HG02759 (cell line): Measurements from ENCODE around the gene PRAF2.
A peak's percentile ranks its signal among the peaks of the same experiment; 100 is the strongest.

Experiments used
- ATAC-seq: cut with Tn5 transposase; IDR thresholded peaks from one replicate; pipeline ENCODE4 v1.9.1; 2021; ENCODE audit warnings: mild to moderate bottlenecking, moderate library complexity; ENCODE audit not compliant: unreplicated experiment

The PRAF2 gene

GRCh38 chrX:49075347-49075746, 1.5 kb upstream of the PRAF2 start:
- ATAC-seq = no peak

- no peak for ATAC-seq
These were observed 1.1 kb downstream of the PRAF2 start for GRCh38 chrX:49072712-49073095.

DNA sequence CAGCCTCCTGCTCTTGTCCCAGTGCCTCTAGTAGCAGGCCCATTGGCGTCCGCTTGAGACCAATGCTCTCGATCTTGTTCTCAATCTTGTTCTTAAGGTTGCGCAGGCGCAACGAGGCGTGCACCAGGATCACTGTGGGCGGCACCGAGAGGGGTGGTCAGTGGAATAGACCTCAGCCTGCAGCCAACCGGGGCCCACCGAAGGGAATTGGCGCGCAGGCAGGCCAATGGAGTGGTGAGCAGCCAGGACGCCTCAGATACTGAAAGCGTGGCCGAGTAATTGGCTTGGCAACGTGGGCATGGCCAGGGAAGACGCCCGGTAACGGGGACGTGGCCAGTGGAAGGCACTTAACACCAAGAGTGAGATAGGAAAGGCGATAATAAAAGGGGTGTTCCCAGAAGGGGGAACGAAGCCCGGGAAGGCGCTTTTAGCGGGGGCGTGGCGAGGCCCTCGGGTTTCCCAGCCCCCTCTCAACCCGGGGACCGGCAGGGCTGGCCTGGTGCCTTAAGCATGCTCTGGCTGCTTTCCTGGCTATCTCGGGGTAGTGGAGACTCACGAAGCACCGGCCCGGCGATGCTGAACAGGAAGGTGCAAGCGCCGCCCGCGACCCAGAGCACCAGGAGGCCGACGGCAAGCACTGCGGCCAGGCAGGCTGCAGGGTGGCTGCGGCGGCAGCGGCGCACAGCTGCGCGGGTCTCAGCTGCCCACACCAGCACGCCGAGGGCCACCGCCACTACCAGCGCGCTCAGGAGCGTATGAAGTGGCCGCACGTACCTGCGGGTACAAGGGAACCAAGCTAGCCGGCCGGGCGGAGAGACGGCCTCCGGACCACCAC, 1.7 kb downstream of the PRAF2 start:
- no peak for ATAC-seq

GRCh38 chrX:49070988-49071387, 2.8 kb downstream of the PRAF2 start:
- no peak for ATAC-seq

DNA sequence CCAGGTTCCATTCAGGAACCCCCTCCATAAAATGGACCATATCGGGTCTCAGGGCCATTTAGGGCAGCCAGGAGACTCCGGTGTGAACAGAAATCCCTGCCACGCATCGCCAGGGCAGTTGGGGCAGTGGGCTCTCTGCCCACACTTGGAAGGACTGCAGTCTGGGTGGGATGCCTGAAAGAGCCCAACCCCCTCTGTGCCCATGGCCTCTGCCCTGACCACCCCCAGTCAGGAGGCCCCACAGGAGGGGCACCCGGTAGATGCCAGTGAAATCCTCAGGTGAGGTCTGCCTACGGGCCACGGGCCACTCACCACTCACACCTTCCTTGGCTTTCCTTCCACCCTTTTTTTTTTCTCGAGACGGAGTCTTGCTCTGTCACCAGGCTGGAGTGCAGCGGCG, 4.8 kb downstream of the PRAF2 start:
- ATAC-seq = no peak

DNA sequence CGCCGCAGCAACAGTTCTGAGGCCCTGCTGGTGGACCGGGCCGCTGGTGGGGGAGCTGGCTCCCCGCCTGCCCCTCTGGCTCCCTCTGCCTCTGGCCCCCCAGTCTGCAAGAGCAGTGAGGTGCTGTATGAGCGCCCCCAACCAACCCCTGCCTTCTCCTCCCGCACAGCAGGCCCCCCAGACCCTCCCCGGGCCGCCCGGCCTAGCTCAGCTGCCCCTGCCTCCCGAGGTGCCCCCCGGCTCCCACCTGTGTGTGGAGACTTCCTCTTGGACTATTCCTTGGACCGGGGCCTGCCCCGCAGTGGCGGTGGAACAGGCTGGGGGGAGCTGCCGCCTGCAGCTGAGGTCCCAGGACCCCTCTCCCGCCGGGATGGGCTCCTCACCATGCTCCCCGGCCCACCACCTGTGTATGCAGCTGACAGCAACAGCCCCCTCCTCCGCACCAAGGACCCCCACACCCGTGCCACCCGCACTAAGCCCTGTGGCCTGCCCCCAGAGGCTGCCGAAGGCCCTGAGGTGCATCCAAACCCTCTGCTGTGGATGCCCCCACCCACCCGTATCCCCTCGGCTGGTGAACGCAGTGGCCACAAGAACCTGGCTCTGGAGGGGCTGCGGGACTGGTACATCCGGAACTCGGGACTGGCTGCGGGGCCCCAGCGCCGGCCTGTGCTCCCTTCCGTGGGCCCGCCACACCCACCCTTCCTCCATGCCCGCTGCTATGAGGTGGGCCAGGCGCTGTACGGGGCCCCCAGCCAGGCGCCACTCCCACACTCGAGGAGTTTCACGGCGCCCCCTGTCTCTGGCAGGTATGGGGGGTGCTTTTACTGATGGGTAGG, 6.3 kb downstream of the PRAF2 start:
- no peak for ATAC-seq

DNA sequence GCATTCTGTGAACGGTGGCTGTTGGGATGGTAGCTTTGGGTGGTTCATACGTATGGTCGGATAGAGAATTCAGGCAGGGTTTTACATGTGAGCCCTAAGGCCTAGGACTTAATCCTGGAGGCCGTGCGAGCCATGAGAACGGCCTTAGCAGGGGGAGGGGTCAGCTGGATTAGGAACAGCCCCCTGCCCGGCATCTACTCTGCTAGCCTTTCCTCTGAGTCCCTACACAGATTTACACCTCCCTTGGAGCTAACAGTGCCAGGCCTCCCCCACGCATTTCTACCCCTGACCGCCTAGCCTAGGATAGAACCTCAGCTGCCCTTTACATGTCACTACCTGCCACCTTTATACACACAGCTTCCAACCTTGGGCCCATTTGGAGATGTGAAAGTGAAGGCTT, 7.1 kb downstream of the PRAF2 start:
- ATAC-seq = no peak

DNA sequence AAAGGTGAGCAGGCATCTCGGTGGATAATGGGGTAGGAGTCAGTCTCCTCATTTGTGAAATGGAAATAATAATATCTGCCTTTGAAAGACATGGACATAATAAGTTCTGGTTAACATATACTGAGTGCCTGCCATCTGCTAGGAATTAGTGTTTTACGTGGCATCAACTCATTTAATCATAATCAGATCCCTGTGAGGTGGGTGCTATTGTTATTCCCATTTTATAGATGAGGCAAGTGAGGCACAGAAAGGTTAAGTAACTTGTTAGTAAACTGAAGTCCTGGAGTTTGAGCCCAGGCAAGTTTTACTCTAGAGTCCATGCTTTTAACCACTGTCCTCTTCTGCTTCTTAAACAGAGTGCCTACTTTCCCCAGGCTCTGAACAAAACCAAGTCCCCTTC, 7.5 kb downstream of the PRAF2 start:
- no peak for ATAC-seq

DNA sequence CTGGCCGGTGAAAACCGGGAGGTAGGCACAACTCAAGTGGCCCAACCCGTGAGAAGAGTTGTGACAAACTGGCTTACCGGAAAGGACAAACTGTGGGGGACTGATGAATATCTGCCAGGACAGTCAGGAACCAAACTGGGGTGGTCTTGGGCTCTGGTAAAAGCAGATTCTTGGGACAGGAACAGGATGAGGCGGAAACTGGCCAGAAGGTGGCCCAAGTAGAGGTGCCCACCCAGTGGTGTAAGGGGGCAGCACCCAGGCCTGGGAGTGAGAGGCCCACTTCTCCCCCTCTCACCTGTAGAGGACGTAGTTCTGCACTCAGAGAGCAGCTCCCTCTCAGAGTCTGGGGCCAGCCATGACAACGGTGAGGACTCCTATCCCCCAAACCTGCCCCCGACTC, 9.1 kb downstream of the PRAF2 start:
- no peak for ATAC-seq

GRCh38 chrX:49064303-49064702, 9.5 kb downstream of the PRAF2 start:
- no peak for ATAC-seq

GRCh38 chrX:49063715-49064114, 10.1 kb downstream of the PRAF2 start:
- ATAC-seq = no peak

DNA sequence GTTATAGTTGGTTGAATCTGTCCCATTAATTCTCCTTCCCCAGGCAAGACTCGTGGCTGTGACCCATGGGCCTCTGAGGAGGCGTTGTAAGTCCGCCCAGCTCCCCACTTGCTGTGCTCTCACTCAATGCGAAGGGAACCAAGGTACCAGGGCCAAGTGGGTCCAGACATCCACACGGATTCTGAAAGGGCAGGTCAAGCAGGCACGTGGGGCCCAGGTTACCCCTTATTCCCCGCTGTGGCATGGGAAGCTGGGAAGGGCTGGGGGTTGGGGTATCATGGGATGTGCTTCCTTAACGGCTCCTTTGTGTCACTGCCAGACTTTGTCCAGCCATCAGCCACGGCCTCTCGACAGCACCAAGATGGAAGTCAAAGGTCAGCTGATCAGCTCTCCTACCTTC, 11.9 kb downstream of the PRAF2 start:
- ATAC-seq = no peak

DNA sequence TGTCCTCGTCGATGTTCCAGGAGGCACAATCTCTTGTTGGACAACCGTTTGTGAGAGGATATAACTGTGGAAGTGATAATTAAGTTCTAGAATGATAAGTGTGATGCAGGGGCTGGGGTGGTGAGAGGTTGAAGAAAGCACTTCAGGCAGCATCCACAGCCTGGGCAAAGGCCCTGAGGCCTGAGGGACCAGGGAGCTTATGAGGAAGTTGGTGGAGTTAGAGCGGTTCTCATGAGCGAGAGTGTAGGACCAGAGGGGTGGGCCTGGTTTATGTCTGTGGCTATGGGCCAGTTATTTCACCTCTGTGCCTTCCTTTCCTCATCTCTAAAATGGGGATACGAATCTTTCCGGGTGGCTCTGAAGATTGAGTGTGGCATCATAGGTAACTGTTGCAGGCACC, 12.3 kb downstream of the PRAF2 start:
- no peak for ATAC-seq

DNA sequence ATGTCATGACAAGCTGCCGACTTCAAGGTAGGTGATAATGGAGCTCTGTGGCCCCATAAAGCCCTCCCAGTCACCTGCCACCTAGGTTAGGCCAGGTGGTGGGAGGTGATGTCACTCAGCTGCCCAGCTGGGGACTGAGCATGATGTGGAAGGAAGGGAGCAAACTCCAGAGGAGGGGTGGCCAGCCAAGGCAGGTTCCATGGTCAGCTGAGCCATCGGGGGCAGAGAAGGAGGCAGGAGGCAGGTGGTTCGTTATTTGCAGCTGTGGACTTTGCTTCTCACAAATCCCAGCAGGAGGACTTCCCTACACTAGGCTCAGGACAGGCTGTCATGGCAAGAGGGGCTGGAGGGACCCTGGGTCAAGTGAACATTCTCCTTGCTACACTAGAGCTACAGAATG, 12.9 kb downstream of the PRAF2 start:
- ATAC-seq = no peak

DNA sequence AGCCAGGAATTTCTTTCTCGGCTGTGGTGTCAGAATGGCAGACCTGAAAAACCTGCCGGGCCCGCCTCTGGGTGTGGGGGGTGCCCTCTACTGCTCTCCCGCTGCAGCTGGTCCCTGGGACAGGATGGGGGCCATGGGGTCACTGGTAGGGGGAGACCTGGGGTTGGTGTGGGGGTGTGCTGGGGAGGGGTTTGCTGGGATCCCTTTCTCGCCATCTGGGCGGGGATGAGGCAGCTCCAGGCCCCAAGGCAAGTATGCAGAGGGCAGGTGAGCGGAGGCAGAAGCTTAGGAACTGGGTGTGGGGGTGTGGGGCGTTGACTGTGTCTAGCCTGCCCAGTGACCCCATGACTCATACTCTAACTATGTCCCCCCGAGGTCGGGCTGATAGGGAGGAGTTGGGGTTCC, 14.1 kb downstream of the PRAF2 start:
- no peak for ATAC-seq

GRCh38 chrX:49059201-49059600, 14.6 kb downstream of the PRAF2 start:
- ATAC-seq = no peak

- ATAC-seq = no peak
These were observed 15.0 kb downstream of the PRAF2 start, which contains the start of gene CCDC120 for GRCh38 chrX:49058794-49059193. CCDC120 (plus strand) TSS chrX:49058999; CDS start chrX:49062042, 3,043 bp downstream.

- ATAC-seq = no peak
These were observed 19.6 kb downstream of the PRAF2 start for GRCh38 chrX:49054073-49054762.

- ATAC-seq = peak; percentile 76
These were observed 20.4 kb downstream of the PRAF2 start for GRCh38 chrX:49053223-49054072.

- no peak for ATAC-seq
These were observed 29.9 kb downstream of the PRAF2 start for GRCh38 chrX:49043987-49044281.
